HG02798 (cell line): ENCODE measurements around the gene ACTN3.
"Not testable (repeated sequence)": the region's sequence is repeated elsewhere in the genome, so short reads cannot be mapped to it uniquely, and the experiment has no call there.

Source experiments
- ATAC-seq: cut with Tn5 transposase; IDR thresholded peaks from one replicate; pipeline ENCODE4 v1.9.1; 2021; ENCODE audit warnings: mild to moderate bottlenecking; ENCODE audit not compliant: unreplicated experiment, poor library complexity

The ACTN3 gene

GRCh38 chr11:66592457-66593302 is 46.0 kb downstream of the ACTN3 start, which contains the start of the genes CCDC87 and CCS:
Gene CCDC87, minus strand, starts transcription at chr11:66593063. Its CDS starts 48 bp downstream, at chr11:66593015.
Gene CCS, plus strand, starts transcription at chr11:66593185. Its CDS starts 77 bp downstream, at chr11:66593262.
- peak; percentile 96 for ATAC-seq

DNA sequence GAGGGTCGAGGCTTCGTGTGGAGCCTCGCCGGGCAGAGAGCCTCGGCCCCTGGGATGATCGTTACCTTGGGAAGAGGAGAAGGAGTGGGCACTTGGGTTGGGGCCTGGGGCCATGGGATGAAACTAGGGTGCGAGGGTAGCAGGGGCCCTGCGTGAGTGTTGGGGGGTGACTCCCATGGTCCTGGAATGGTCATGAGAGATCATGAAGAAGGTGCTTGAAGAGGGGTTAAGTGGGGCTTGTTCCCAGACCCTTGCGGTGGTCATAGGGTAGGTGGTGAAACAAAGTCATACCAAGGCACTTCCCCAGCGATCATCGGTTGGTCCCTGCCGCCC is 46.6 kb downstream of the ACTN3 start:
- peak; percentile 22 for ATAC-seq

GRCh38 chr11:66593650-66594049 is 46.9 kb downstream of the ACTN3 start:
- no peak for ATAC-seq

- no peak for ATAC-seq
Measured at GRCh38 chr11:66595245-66595904, 48.7 kb downstream of the ACTN3 start.

DNA sequence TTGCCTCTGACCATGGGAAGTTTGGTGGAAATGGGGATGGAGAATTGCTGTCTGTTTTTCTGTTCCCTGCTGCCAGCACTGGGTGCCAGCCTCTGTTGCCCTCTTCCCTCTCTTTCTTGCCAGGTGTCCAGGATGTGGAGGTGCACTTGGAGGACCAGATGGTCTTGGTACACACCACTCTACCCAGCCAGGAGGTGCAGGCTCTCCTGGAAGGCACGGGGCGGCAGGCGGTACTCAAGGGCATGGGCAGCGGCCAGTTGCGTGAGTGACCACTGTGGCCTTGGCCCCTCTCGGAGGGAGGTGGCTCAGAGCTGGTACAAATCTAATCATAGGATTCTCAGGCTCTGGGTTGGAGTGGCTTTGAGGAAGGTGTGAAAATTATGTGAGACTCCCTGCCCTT is 52.3 kb downstream of the ACTN3 start:
- no peak for ATAC-seq

DNA sequence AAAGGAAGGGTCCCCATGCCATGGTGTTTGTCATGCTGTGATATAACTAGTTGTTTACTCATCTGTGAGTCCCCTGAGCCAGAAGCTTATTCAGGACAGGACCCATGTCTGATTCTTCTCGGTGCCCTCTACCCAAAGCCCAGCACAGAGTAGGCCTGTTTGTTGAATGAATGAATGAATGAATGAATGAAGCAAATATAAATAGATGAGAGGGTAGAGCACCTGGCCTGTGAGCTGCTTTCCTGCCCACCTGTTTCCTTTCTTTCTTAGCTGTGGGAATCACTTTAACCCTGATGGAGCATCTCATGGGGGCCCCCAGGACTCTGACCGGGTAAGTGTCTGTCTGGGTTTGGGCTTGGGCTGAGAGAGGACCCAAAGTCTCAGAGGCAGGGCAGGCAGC is 53.5 kb downstream of the ACTN3 start:
- ATAC-seq = no peak

- no peak for ATAC-seq
Measured at GRCh38 chr11:66600631-66601233, 54.0 kb downstream of the ACTN3 start.

- ATAC-seq = no peak
Measured at GRCh38 chr11:66603072-66603471, 56.4 kb downstream of the ACTN3 start.

- ATAC-seq = no peak
Measured at GRCh38 chr11:66604155-66604554, 57.5 kb downstream of the ACTN3 start.

- ATAC-seq = not testable (repeated sequence)
Measured at GRCh38 chr11:66606608-66607007, 59.9 kb downstream of the ACTN3 start.

DNA sequence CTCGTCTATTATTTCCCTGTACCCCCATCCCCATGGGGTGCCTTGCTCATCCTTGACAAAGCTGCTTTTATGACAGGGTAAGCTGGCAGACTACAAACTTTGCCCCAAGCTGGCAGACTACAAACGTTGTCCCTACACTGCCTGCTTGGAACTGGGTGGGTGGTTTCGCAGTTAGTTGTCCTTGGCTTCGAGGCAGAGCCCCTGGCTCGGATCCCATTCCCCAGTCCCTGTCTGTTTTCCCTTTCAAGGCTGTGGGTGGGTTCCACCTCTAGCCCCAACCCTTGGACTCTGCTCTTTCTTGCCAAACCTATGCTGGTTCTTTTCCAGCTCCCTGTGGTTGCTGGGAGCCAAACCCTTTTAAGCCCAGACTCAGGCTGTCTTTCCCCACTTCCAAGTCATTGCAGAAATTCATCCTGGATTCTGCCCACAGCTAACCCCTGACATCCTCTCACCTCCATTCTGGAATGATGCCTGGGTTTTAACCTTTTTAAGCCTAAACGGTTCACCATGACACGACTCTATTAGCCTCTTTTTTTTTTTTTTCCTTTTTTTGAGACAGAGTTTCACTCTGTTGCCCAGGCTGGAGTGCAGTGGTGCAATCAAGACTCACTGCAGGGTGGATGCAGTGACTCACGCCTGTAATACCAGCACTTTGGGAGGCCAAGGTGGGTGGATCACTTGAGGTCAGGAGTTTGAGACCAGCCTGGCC is 60.6 kb downstream of the ACTN3 start:
- ATAC-seq = no peak

GRCh38 chr11:66609721-66610617 is 63.3 kb downstream of the ACTN3 start:
- no peak for ATAC-seq

DNA sequence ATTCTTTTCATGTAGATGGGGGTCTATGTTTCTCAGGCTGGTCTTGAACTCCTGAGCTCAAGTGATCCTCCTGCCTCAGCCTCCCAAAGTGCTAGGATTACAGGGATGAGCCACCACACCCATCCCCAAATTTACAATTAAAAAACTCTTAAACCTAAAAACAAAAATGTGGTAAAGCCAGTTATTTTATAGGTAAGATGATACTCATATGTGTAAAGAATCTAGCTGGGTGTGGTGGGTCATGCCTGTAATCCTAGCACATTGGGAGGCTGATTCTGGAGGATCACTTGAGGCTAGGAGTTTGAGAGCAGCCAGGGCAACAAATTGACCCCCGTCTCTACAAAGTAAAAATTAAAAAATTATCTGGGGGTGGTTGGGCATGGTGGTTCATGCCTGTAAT is 65.8 kb downstream of the ACTN3 start:
- no peak for ATAC-seq
